ENCODE measurements around the gene MERTK. TPM values are rescaled to one million over a fixed set of nuclear protein-coding genes. Genes with fewer than 3 reads are reported as not detected.

The MERTK gene
- total and polyA plus RNA-seq, 2 of the 13 experiments (the other 11 are each of a cell fraction or from before 2014, with no cell fraction given), result 37.3 to 44.7 TPM

DNA sequence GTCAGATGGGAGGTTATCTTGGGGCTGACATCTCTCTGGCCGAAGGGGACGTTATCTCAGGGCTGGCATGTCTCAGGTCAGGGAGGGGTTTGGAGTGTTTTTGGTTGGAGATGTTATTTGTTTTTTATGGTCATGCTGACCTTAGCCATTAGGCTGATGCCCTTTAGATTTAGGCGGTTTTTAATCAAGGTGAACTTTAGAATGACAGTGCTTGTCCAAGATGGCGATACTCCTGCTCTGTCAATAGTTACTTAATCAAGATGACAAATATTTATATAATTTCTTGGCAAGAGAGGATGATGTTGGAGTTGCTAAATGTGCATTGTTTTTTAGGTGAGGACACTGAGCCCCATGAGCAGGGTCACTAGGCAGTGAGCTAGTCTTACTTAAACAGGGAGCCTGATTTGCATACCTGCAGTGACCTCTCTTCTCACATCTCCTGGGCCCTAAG, 34.5 kb downstream of the MERTK start (continued):
- TF ChIP-seq CREM (IDR thresholded peaks at IDR 0.05), result peak; percentile 44; the same call in 1 of the 2 replicates
- no peak for TF ChIP-seq CREM (CRISPR knock-in tag; IDR thresholded peaks at IDR 0.05)
- TF ChIP-seq AGO1 (IDR thresholded peaks at IDR 0.05; ENCODE audit: low read depth, low read length, poor library complexity, severe bottlenecking), result no peak
- no peak for TF ChIP-seq MTF1 (CRISPR knock-in tag; IDR thresholded peaks at IDR 0.05)
- no peak for TF ChIP-seq ZNF790 (CRISPR knock-in tag; IDR thresholded peaks at IDR 0.05; ENCODE audit: borderline replicate concordance)
- TF ChIP-seq ZNF337 (CRISPR knock-in tag; IDR thresholded peaks at IDR 0.05; ENCODE audit: borderline replicate concordance, low read depth), result no peak
- TF ChIP-seq ZNF512 (CRISPR knock-in tag; IDR thresholded peaks at IDR 0.05), result no peak
- no peak for TF ChIP-seq ZNF883 (CRISPR knock-in tag; IDR thresholded peaks at IDR 0.05; ENCODE audit: not compliant biosample characterization)
- TF ChIP-seq, protein P1, sequence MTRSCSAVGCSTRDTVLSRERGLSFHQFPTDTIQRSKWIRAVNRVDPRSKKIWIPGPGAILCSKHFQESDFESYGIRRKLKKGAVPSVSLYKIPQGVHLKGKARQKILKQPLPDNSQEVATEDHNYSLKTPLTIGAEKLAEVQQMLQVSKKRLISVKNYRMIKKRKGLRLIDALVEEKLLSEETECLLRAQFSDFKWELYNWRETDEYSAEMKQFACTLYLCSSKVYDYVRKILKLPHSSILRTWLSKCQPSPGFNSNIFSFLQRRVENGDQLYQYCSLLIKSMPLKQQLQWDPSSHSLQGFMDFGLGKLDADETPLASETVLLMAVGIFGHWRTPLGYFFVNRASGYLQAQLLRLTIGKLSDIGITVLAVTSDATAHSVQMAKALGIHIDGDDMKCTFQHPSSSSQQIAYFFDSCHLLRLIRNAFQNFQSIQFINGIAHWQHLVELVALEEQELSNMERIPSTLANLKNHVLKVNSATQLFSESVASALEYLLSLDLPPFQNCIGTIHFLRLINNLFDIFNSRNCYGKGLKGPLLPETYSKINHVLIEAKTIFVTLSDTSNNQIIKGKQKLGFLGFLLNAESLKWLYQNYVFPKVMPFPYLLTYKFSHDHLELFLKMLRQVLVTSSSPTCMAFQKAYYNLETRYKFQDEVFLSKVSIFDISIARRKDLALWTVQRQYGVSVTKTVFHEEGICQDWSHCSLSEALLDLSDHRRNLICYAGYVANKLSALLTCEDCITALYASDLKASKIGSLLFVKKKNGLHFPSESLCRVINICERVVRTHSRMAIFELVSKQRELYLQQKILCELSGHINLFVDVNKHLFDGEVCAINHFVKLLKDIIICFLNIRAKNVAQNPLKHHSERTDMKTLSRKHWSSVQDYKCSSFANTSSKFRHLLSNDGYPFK (CRISPR knock-in tag; IDR thresholded peaks at IDR 0.05; ENCODE audit: borderline replicate concordance), result no peak
- TF ChIP-seq ARID3A (IDR thresholded peaks at IDR 0.05; ENCODE audit: low read depth, low read length), result 0 out of 2 replicates have a peak, but pooled peaks have one; percentile 10
- no peak for TF ChIP-seq NPAS2 (CRISPR knock-in tag; IDR thresholded peaks at IDR 0.05; ENCODE audit: borderline replicate concordance)
- TF ChIP-seq, protein P2, sequence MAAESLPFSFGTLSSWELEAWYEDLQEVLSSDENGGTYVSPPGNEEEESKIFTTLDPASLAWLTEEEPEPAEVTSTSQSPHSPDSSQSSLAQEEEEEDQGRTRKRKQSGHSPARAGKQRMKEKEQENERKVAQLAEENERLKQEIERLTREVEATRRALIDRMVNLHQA (CRISPR knock-in tag; IDR thresholded peaks at IDR 0.05), result no peak
- TF ChIP-seq ZNF569 (CRISPR knock-in tag; IDR thresholded peaks at IDR 0.05; ENCODE audit: borderline replicate concordance), result no peak
- peak; percentile 70 for TF ChIP-seq NR2F6 (IDR thresholded peaks at IDR 0.05)
- peak; percentile 35; the same call in 1 of the 2 replicates for TF ChIP-seq NR2F6 (CRISPR knock-in tag; IDR thresholded peaks at IDR 0.05)
- no peak for TF ChIP-seq ZSCAN20 (CRISPR knock-in tag; IDR thresholded peaks at IDR 0.05; ENCODE audit: borderline replicate concordance)
- TF ChIP-seq ZNF296 (CRISPR knock-in tag; conservative IDR thresholded peaks at IDR 0.05), result no peak
- no peak for TF ChIP-seq ETS1 (CRISPR knock-in tag; IDR thresholded peaks at IDR 0.05)
- TF ChIP-seq, protein P3, sequence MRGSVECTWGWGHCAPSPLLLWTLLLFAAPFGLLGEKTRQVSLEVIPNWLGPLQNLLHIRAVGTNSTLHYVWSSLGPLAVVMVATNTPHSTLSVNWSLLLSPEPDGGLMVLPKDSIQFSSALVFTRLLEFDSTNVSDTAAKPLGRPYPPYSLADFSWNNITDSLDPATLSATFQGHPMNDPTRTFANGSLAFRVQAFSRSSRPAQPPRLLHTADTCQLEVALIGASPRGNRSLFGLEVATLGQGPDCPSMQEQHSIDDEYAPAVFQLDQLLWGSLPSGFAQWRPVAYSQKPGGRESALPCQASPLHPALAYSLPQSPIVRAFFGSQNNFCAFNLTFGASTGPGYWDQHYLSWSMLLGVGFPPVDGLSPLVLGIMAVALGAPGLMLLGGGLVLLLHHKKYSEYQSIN (CRISPR knock-in tag; IDR thresholded peaks at IDR 0.05; ENCODE audit: borderline replicate concordance), result no peak
- no peak for TF ChIP-seq PHF5A (CRISPR knock-in tag; IDR thresholded peaks at IDR 0.05; ENCODE audit: low read depth, unreplicated experiment)
